CD4-positive, alpha-beta memory T cell (primary cell): Measurements from ENCODE around the gene IFNG-AS1. TPM values are rescaled to one million over a fixed set of nuclear protein-coding genes. Genes with fewer than 3 reads are reported as not detected.

Experiments
- CTCF ChIA-PET: fragments of 350-600 bp; sonication (Branson Sonifier 250); formaldehyde crosslinking; loops from one replicate; lab custom pipeline; 2021; ENCODE audit warnings: inconsistent platforms; ENCODE audit not compliant: partially characterized antibody; lab: Charles Lee
- POLR2A ChIA-PET: fragments of 350-600 bp; sonication (Branson Sonifier 250); formaldehyde crosslinking; loops from one replicate; lab custom pipeline; 2021; ENCODE audit not compliant: partially characterized antibody; lab: Charles Lee
- DNase-seq, 5 donors: peaks; one replicate each; pipeline versions ENCODE4 v3.0.0 to v3.0.0-alpha.2; 2020 to 2022; ENCODE audit warnings: mixed read lengths in 1 of 5
- H3K27ac ChIP-seq: one replicate; pipeline ENCODE4 v1.7.0; 2013; ENCODE audit warnings: low read depth, low read length
- H3K27me3 ChIP-seq: 2 replicates; pipeline ENCODE4 v1.7.0; 2013; ENCODE audit warnings: mild to moderate bottlenecking, low read length, moderate library complexity; ENCODE audit not compliant: insufficient read depth
- H3K36me3 ChIP-seq: 2 replicates; pipeline ENCODE4 v1.7.0; 2013; ENCODE audit warnings: mild to moderate bottlenecking, low read length, moderate library complexity; ENCODE audit not compliant: insufficient read depth
- H3K4me1 ChIP-seq: 2 replicates; pipeline ENCODE4 v1.7.0; 2013; ENCODE audit warnings: mild to moderate bottlenecking, low read length, moderate library complexity; ENCODE audit not compliant: insufficient read depth
- H3K4me3 ChIP-seq, 2 donors: one replicate each; pipeline ENCODE4 v1.7.0; 2013; ENCODE audit warnings: low read length in 2 of 2, mild to moderate bottlenecking in 1 of 2
- H3K9me3 ChIP-seq, 2 donors: one replicate each; pipeline ENCODE4 v1.7.0; 2013; ENCODE audit warnings: low read length in 2 of 2, control low read depth in 1 of 2; ENCODE audit not compliant: control insufficient read depth in 1 of 2
- H3K27ac Mint-ChIP-seq, 7 donors: one replicate each; pipeline ENCODE4 v1.8.0; 2020 to 2021; ENCODE audit warnings: mixed read lengths in 7 of 7, mild to moderate bottlenecking in 6 of 7, inconsistent platforms in 3 of 7, moderate library complexity in 3 of 7
- H3K27me3 Mint-ChIP-seq, 2 donors: one replicate each; pipeline ENCODE4 v1.8.0; 2020 to 2021; ENCODE audit warnings: mixed read lengths in 2 of 2
- H3K36me3 Mint-ChIP-seq, 2 donors: one replicate each; pipeline ENCODE4 v1.8.0; 2020 to 2021; ENCODE audit warnings: mixed read lengths in 2 of 2, inconsistent platforms in 1 of 2, mild to moderate bottlenecking in 1 of 2
- H3K4me1 Mint-ChIP-seq, 4 donors: one replicate each; pipeline ENCODE4 v1.8.0; 2020 to 2021; ENCODE audit warnings: mixed read lengths in 4 of 4, mild to moderate bottlenecking in 1 of 4
- H3K4me3 Mint-ChIP-seq, 8 donors: one replicate each; pipeline ENCODE4 v1.8.0; 2020 to 2021; ENCODE audit warnings: mixed read lengths in 8 of 8, mild to moderate bottlenecking in 7 of 8, moderate library complexity in 6 of 8, inconsistent platforms in 3 of 8
- H3K9me3 Mint-ChIP-seq, 8 donors: one replicate each; pipeline ENCODE4 v1.8.0; 2020 to 2021; ENCODE audit warnings: mixed read lengths in 8 of 8, mild to moderate bottlenecking in 5 of 8, inconsistent platforms in 3 of 8, moderate library complexity in 1 of 8
- intact Hi-C: fragments of 100-400 bp; cut with micrococcal nuclease; formaldehyde crosslinking; loops from one replicate; pipeline ENCODE4 v1.15.1; 2023
- polyA plus RNA-seq, 2 donors: library from polyadenylated mRNA; unstranded; fragments of 300-500 nt; fragmentation: Illumina TruSeq; gene quantifications; one replicate each; pipeline ENCODE4 v1.2.3, GENCODE V29; 2021
- total RNA-seq, 2 experiments: library from RNA; stranded (reverse); gene quantifications; one replicate each; pipeline ENCODE4 v1.2.3, GENCODE V29; 2021

IFNG-AS1 gene
- total and polyA plus RNA-seq, 4 experiments from 2014 or later: 4.6 to 14.5 (median 11.5) TPM

DNA sequence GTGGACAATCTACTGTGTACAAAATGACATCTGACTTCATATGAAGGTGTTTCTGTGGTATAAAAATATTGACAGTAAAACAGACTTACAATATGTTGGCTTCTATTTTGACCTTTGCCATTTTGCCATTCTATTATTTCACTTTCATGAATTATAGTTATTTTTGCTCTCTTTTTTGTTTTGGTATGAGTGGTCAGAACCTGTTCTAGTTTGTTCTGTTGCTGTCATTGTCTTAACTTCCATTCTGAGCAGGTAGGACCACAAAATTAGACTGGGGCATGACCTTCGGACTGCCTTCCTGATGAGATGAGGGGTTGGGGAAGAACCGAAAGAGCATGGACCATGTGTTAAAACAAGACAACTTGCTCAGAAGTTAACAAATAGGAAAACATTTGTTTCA, 36.5 kb upstream of the IFNG-AS1 start:
- Histone ChIP-seq H3K27ac (no peak overlapping the region), H3K27me3 (no peaks in the 10 kb centered on the region), H3K36me3 (no peaks in the 10 kb centered on the region), H3K9me3 (no peaks in the 10 kb centered on the region), H3K4me3 (no peak overlapping the region), H3K4me1 (no peaks in the 10 kb centered on the region)
- no peak for DNase-seq
- Mint-ChIP-seq H3K27me3 (peaks cover 0 to 5% of the 10 kb centered on the region in 2 donors), H3K9me3 (peaks cover 0 to 3% (median 0%) of the 10 kb centered on the region in 8 donors), H3K4me3 (no peak overlapping the region), H3K4me1 (no peaks in the 10 kb centered on the region), H3K27ac (peak overlapping the region in 1 of 7 donors; percentile 5), H3K36me3 (no peaks in the 10 kb centered on the region)
- ChIA-PET POLR2A (no interaction called here), CTCF (interaction anchor here (2.2 kb wide), 1 partner anchor 10 kb away, joined by 8 read pairs; no protein-coding TSS in a partner anchor)
- intact Hi-C loops: no loop called here

DNA sequence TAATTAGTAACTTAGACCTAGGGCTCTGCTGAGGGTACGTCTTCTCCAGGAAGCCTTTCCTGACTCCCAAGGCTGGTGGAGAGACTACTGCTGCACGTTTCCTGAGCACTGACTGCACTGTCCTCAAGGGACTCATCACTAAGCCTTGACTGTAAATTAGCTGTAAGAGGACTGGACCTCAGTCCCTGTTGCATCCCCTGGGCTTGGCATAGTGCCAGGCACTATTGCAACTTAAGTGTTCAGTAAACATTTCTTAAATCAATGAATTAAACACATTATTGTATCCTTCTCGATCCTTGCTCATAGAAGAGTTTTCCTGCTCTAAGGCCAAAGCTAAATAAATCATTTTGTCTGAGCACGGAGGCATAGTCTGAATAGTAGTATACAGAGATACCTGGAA, 31.9 kb upstream of the IFNG-AS1 start:
- Histone ChIP-seq H3K27me3 (no peaks in the 10 kb centered on the region), H3K27ac (no peak overlapping the region), H3K36me3 (no peaks in the 10 kb centered on the region), H3K4me3 (no peak overlapping the region), H3K4me1 (no peaks in the 10 kb centered on the region), H3K9me3 (no peaks in the 10 kb centered on the region)
- Mint-ChIP-seq H3K27ac (no peak overlapping the region), H3K36me3 (no peaks in the 10 kb centered on the region), H3K4me1 (no peaks in the 10 kb centered on the region), H3K27me3 (peaks cover 0 to 1% of the 10 kb centered on the region in 2 donors), H3K4me3 (no peak overlapping the region), H3K9me3 (peaks cover 0 to 11% (median 3%) of the 10 kb centered on the region in 8 donors)
- intact Hi-C loops: no loop called here
- DNase-seq: no peak
- POLR2A ChIA-PET: no interaction called here
- CTCF ChIA-PET: interaction anchor here (0.6 to 1.1 kb wide), 2 partner anchors 600 to 601 kb away, joined by 3 read pairs; no protein-coding TSS in a partner anchor

DNA sequence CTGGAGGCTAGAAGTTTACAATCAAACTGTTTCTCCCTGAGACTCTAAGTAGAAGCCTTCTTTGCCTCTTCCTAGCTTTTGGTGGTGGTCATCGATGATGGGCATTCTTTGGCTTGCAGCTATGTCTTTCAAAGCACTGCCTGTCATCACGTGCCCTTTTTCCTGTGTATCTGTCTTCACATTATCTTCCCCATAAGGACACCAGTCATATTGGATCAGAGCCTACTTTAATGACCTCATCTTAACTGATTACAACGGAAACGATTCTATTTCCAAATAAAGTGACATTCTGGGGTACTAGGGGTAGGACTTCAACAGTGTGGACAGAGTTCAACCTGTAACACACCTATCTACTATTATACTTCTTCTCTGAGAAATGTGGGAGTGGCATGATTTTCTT, 31.1 kb upstream of the IFNG-AS1 start:
- Histone ChIP-seq H3K27me3 (no peaks in the 10 kb centered on the region), H3K4me1 (no peaks in the 10 kb centered on the region), H3K27ac (no peak overlapping the region), H3K36me3 (no peaks in the 10 kb centered on the region), H3K9me3 (no peaks in the 10 kb centered on the region), H3K4me3 (no peak overlapping the region)
- H3K27me3 Mint-ChIP-seq: peaks cover 0 to 1% of the 10 kb centered on the region in 2 donors
- CTCF ChIA-PET: interaction anchor here (1.1 to 1.2 kb wide), 2 partner anchors 601 to 604 kb away, joined by 3 read pairs; no protein-coding TSS in a partner anchor
- no peak for DNase-seq
- POLR2A ChIA-PET: no interaction called here
- no peaks in the 10 kb centered on the region for H3K4me1 Mint-ChIP-seq
- intact Hi-C loops: no loop called here
- peak overlapping the region in 1 of 7 donors; percentile 43 for H3K27ac Mint-ChIP-seq
- peaks cover 0 to 11% (median 3%) of the 10 kb centered on the region in 8 donors for H3K9me3 Mint-ChIP-seq
- H3K36me3 Mint-ChIP-seq: no peaks in the 10 kb centered on the region
- H3K4me3 Mint-ChIP-seq: no peak overlapping the region

- peaks cover 0 to 5% of the 10 kb centered on the region in 2 donors for H3K27me3 Mint-ChIP-seq
- H3K4me1 Mint-ChIP-seq: no peaks in the 10 kb centered on the region
- no peak overlapping the region for H3K4me3 Mint-ChIP-seq
- Histone ChIP-seq H3K4me3 (no peak overlapping the region), H3K36me3 (no peaks in the 10 kb centered on the region), H3K9me3 (no peaks in the 10 kb centered on the region), H3K4me1 (no peaks in the 10 kb centered on the region), H3K27ac (no peak overlapping the region), H3K27me3 (no peaks in the 10 kb centered on the region)
- intact Hi-C loops: no loop called here
- DNase-seq: no peak
- peaks cover 0 to 11% (median 3%) of the 10 kb centered on the region in 8 donors for H3K9me3 Mint-ChIP-seq
- CTCF ChIA-PET: interaction anchor here (1.4 to 1.9 kb wide), 2 partner anchors 76 to 608 kb away, joined by 4 to 5 read pairs; no protein-coding TSS in a partner anchor
- no peak overlapping the region for H3K27ac Mint-ChIP-seq
- POLR2A ChIA-PET: no interaction called here
- H3K36me3 Mint-ChIP-seq: no peaks in the 10 kb centered on the region
Observed at GRCh38 chr12:67964456-67964855, 24.8 kb upstream of the IFNG-AS1 start.

DNA sequence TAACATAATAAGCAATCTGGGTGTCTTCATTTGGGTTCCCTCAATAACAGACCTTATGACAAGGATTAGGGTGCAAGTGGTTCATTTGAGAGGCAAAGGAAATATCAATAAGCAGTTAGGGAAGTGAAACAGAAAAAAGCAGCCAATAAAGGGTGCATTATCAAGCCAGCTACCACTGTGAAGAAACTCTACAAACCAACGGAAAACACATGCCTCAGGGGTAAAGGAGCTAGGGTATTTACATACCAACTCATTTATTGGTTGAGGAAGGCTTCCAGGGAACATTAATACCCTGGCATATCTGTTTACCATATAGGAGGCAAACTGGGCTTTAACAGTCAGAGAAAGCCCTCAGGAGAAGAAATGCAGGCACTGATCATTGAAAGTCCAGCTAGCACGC, 22.7 kb upstream of the IFNG-AS1 start:
- no peaks in the 10 kb centered on the region for H3K4me1 ChIP-seq
- Mint-ChIP-seq H3K36me3 (no peaks in the 10 kb centered on the region), H3K4me3 (no peak overlapping the region), H3K9me3 (no peaks in the 10 kb centered on the region), H3K4me1 (no peaks in the 10 kb centered on the region), H3K27ac (no peak overlapping the region), H3K27me3 (peaks cover 0 to 6% of the 10 kb centered on the region in 2 donors)
- H3K27ac ChIP-seq: no peak overlapping the region
- intact Hi-C loops: no loop called here
- H3K4me3 ChIP-seq: no peak overlapping the region
- no peaks in the 10 kb centered on the region for H3K9me3 ChIP-seq
- H3K27me3 ChIP-seq: no peaks in the 10 kb centered on the region
- CTCF ChIA-PET: interaction anchor here (1.1 kb wide), 1 partner anchor 26 kb away, joined by 3 read pairs; no protein-coding TSS in a partner anchor
- POLR2A ChIA-PET: no interaction called here
- no peak for DNase-seq
- H3K36me3 ChIP-seq: no peaks in the 10 kb centered on the region

GRCh38 chr12:67968321-67968720, 20.9 kb upstream of the IFNG-AS1 start:
- Histone ChIP-seq H3K4me1 (no peaks in the 10 kb centered on the region), H3K27me3 (no peaks in the 10 kb centered on the region), H3K27ac (no peak overlapping the region), H3K36me3 (no peaks in the 10 kb centered on the region), H3K4me3 (no peak overlapping the region), H3K9me3 (no peaks in the 10 kb centered on the region)
- no peaks in the 10 kb centered on the region for H3K9me3 Mint-ChIP-seq
- no peak overlapping the region for H3K4me3 Mint-ChIP-seq
- intact Hi-C loops: no loop called here
- no peaks in the 10 kb centered on the region for H3K4me1 Mint-ChIP-seq
- no peak overlapping the region for H3K27ac Mint-ChIP-seq
- no peak for DNase-seq
- peaks cover 0 to 4% of the 10 kb centered on the region in 2 donors for H3K27me3 Mint-ChIP-seq
- no peaks in the 10 kb centered on the region for H3K36me3 Mint-ChIP-seq
- CTCF ChIA-PET: no interaction called here
- POLR2A ChIA-PET: interaction anchor here (0.8 kb wide), 1 partner anchor 110 kb away, joined by 3 read pairs; no protein-coding TSS in a partner anchor

GRCh38 chr12:67968725-67969124, 20.5 kb upstream of the IFNG-AS1 start:
- Mint-ChIP-seq H3K27me3 (peaks cover 0 to 4% of the 10 kb centered on the region in 2 donors), H3K4me3 (no peak overlapping the region), H3K9me3 (no peaks in the 10 kb centered on the region), H3K27ac (no peak overlapping the region), H3K36me3 (no peaks in the 10 kb centered on the region), H3K4me1 (no peaks in the 10 kb centered on the region)
- POLR2A ChIA-PET: no interaction called here
- no peak overlapping the region for H3K4me3 ChIP-seq
- no peaks in the 10 kb centered on the region for H3K4me1 ChIP-seq
- no peak overlapping the region for H3K27ac ChIP-seq
- no peaks in the 10 kb centered on the region for H3K36me3 ChIP-seq
- no peaks in the 10 kb centered on the region for H3K9me3 ChIP-seq
- intact Hi-C loops: no loop called here
- no peak for DNase-seq
- no peaks in the 10 kb centered on the region for H3K27me3 ChIP-seq
- CTCF ChIA-PET: no interaction called here
